Stimulated activated CD8-positive, alpha-beta memory T cell treated with anti-CD3 and anti-CD28 coated beads, Interleukin-7, amount 100 ng/mL, for 48 hours (primary cell): ENCODE results near the gene VCL.
"Not testable (repeated sequence)": the region's sequence is repeated elsewhere in the genome, so short reads cannot be mapped to it uniquely, and the experiment has no call there.

Experiments used
- DNase-seq, 2 donors: peaks; one replicate each; pipeline ENCODE4 v3.0.0-alpha.2; 2020; ENCODE audit warnings: low read depth in 1 of 2; ENCODE audit errors: extremely low read depth in 1 of 2

VCL gene

GRCh38 chr10:73997787-73998622 is at the start of gene VCL:
TSS of gene VCL (plus strand) at chr10:73998116. CDS start at chr10:73998208, 92 bp downstream.
- DNase-seq = peak; percentile 87 to 92

- DNase-seq = no peak
Observed at GRCh38 chr10:73948947-73949633, 48.8 kb upstream of the VCL start.

GRCh38 chr10:73950155-73950948 is 47.6 kb upstream of the VCL start:
- no peak for DNase-seq

- DNase-seq = no peak
Observed at GRCh38 chr10:73953665-73954064, 44.3 kb upstream of the VCL start.

GRCh38 chr10:73954737-73955136 is 43.2 kb upstream of the VCL start:
- no peak for DNase-seq

- no peak for DNase-seq
Observed at GRCh38 chr10:73955719-73956118, 42.2 kb upstream of the VCL start.

GRCh38 chr10:73956476-73957359 is 41.2 kb upstream of the VCL start:
- DNase-seq = peak in 1 of 2 donors; percentile 25

GRCh38 chr10:73959484-73960243 is 38.3 kb upstream of the VCL start:
- no peak for DNase-seq

- no peak for DNase-seq
Observed at GRCh38 chr10:73962386-73962785, 35.5 kb upstream of the VCL start.

GRCh38 chr10:73963533-73963932 is 34.4 kb upstream of the VCL start:
- not testable (repeated sequence) for DNase-seq

GRCh38 chr10:73964743-73965142 is 33.2 kb upstream of the VCL start:
- DNase-seq = no peak

GRCh38 chr10:73965267-73965889 is 32.5 kb upstream of the VCL start:
- not testable (repeated sequence) for DNase-seq

GRCh38 chr10:73965890-73966768 is 31.8 kb upstream of the VCL start:
- DNase-seq = no peak

GRCh38 chr10:73967022-73967429 is 30.9 kb upstream of the VCL start:
- DNase-seq = no peak

- no peak for DNase-seq
Observed at GRCh38 chr10:73967544-73967943, 30.4 kb upstream of the VCL start.

GRCh38 chr10:73968098-73968521 is 29.8 kb upstream of the VCL start:
- no peak for DNase-seq

GRCh38 chr10:73969224-73969841 is 28.6 kb upstream of the VCL start:
- no peak for DNase-seq

- no peak for DNase-seq
Observed at GRCh38 chr10:73970845-73971244, 27.1 kb upstream of the VCL start.
